ENCODE measurements around the gene YJEFN3.

Gene YJEFN3

DNA sequence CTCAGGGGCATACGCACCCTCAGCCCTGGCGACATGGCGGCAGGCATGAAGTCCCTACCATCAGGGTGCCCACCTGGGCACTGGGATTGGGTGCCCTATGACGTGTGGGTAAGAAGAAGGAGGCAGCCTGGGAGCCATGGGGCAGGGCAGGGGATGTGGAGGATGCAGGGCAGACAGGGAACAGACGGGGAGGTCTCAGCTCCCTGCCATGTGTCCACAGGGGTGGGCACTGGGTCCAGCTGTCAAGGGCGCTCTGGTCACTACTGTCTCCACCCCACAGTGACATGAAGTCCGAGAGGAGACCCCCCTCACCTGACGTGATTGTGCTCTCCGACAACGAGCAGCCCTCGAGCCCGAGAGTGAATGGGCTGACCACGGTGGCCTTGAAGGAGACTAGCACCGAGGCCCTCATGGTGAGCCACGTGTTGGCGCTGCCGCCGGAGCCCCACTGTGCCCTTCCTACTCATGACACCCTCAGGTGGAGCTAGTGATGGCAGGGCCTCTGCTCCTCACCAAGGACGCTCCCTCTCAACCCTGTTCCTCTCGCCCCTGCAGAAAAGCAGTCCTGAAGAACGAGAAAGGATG lies 36.6 kb upstream of the YJEFN3 start:
- Histone ChIP-seq H3K36me3 (ENCODE audit: control insufficient read depth, low read length) (peaks cover 61% of the 10 kb centered on the region), H4K20me1 (ENCODE audit: control insufficient read depth, insufficient read depth, low read depth, low read length) (peaks cover 8% of the 10 kb centered on the region; the same call in 1 of the 2 replicates), H3K27ac (ENCODE audit: low read depth, low read length) (no peak overlapping the region), H3K4me2 (ENCODE audit: low read length) (no peak overlapping the region), H3K4me1 (ENCODE audit: control insufficient read depth, low read length) (peaks cover 36% of the 10 kb centered on the region), H3K9me2 (replicated peaks; ENCODE audit: control insufficient read depth, low read length) (no peaks in the 10 kb centered on the region), H3K79me2 (ENCODE audit: control insufficient read depth, low read length) (peaks cover 75% of the 10 kb centered on the region), H3F3A (ENCODE audit: control insufficient read depth, insufficient read depth) (peaks cover 18% of the 10 kb centered on the region), H3K4me3 (ENCODE audit: low read length) (no peak overlapping the region), H3K9me3 (ENCODE audit: control insufficient read depth, insufficient read depth, low read length) (no peaks in the 10 kb centered on the region), H3K27me3 (ENCODE audit: control insufficient read depth, low read length) (no peaks in the 10 kb centered on the region)
- TF ChIP-seq EZH2phosphoT487 (IDR thresholded peaks at IDR 0.05; ENCODE audit: borderline replicate concordance, low read length): no peak
- TF ChIP-seq, protein P1, sequence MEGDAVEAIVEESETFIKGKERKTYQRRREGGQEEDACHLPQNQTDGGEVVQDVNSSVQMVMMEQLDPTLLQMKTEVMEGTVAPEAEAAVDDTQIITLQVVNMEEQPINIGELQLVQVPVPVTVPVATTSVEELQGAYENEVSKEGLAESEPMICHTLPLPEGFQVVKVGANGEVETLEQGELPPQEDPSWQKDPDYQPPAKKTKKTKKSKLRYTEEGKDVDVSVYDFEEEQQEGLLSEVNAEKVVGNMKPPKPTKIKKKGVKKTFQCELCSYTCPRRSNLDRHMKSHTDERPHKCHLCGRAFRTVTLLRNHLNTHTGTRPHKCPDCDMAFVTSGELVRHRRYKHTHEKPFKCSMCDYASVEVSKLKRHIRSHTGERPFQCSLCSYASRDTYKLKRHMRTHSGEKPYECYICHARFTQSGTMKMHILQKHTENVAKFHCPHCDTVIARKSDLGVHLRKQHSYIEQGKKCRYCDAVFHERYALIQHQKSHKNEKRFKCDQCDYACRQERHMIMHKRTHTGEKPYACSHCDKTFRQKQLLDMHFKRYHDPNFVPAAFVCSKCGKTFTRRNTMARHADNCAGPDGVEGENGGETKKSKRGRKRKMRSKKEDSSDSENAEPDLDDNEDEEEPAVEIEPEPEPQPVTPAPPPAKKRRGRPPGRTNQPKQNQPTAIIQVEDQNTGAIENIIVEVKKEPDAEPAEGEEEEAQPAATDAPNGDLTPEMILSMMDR (IDR thresholded peaks at IDR 0.05; ENCODE audit: low read depth, low read length, poor library complexity, severe bottlenecking): no peak

DNA sequence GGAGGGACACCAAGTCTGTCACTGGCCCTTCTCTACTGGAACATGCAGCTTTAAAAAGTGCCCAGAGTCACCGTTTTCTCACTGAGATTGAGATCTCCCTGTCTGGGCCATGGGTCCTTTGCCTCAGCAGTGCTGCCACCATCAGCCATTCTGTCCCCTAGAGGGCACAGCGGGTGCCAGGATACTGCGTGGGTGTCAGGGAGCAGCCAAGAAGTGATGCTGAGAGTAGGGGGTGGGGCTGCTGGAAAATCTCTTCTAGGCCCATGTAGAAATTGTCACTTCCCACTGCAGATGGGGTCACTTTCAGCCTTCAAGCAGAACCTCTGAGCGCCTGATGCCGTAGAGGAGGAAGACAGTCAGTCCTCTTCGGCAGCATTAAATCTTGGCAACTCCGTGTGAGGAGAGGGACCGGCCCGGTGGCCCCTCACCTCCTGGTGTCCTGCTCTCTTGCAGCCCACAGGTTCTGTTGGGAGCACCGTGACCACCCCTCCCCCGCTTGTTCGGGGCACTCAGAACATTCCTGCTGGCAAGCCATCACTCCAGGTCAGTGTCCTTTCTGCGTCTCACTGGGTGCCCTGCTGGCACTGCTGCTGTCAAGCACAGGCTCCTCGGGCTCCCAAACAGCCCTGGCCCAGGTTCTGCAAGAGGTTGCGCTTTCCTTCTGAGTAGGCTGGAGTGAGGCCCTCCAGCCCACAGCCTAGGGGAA lies 34.7 kb upstream of the YJEFN3 start:
- no peaks in the 10 kb centered on the region for H3K9me2 ChIP-seq (replicated peaks; ENCODE audit: control insufficient read depth, low read length)

GRCh38 chr19:19495614-19496603 lies 32.8 kb upstream of the YJEFN3 start:
- no peaks in the 10 kb centered on the region for H3K9me2 ChIP-seq (replicated peaks; ENCODE audit: control insufficient read depth, low read length)
- H3K4me1 ChIP-seq (ENCODE audit: control insufficient read depth, low read length): no peaks in the 10 kb centered on the region
- H3K9me3 ChIP-seq (ENCODE audit: control insufficient read depth, insufficient read depth, low read length): no peaks in the 10 kb centered on the region
- no peaks in the 10 kb centered on the region for H3K27me3 ChIP-seq (ENCODE audit: control insufficient read depth, low read length)
- H4K20me1 ChIP-seq (ENCODE audit: control insufficient read depth, insufficient read depth, low read depth, low read length): peaks cover 3% of the 10 kb centered on the region; the same call in 1 of the 2 replicates
- TF ChIP-seq, protein P1 (IDR thresholded peaks at IDR 0.05; ENCODE audit: low read depth, low read length, poor library complexity, severe bottlenecking): no peak
- TF ChIP-seq EZH2phosphoT487 (IDR thresholded peaks at IDR 0.05; ENCODE audit: borderline replicate concordance, low read length): no peak
- peaks cover 42% of the 10 kb centered on the region for H3K79me2 ChIP-seq (ENCODE audit: control insufficient read depth, low read length)
- H3K27ac ChIP-seq (ENCODE audit: low read depth, low read length): no peak overlapping the region
- peaks cover 94% of the 10 kb centered on the region for H3K36me3 ChIP-seq (ENCODE audit: control insufficient read depth, low read length)
- H3K4me3 ChIP-seq (ENCODE audit: low read length): no peak overlapping the region
- no peak overlapping the region for H3K4me2 ChIP-seq (ENCODE audit: low read length)
- H3F3A ChIP-seq (ENCODE audit: control insufficient read depth, insufficient read depth): no peaks in the 10 kb centered on the region

More for the DNA sequence above, 34.7 kb upstream of the YJEFN3 start:
- peaks cover 59% of the 10 kb centered on the region for H3K79me2 ChIP-seq (ENCODE audit: control insufficient read depth, low read length)
- no peak overlapping the region for H3K4me2 ChIP-seq (ENCODE audit: low read length)
- no peak for TF ChIP-seq EZH2phosphoT487 (IDR thresholded peaks at IDR 0.05; ENCODE audit: borderline replicate concordance, low read length)
- TF ChIP-seq, protein P1 (IDR thresholded peaks at IDR 0.05; ENCODE audit: low read depth, low read length, poor library complexity, severe bottlenecking): no peak
- H3K36me3 ChIP-seq (ENCODE audit: control insufficient read depth, low read length): peaks cover 80% of the 10 kb centered on the region
- peaks cover 10% of the 10 kb centered on the region for H3F3A ChIP-seq (ENCODE audit: control insufficient read depth, insufficient read depth)
- H3K4me1 ChIP-seq (ENCODE audit: control insufficient read depth, low read length): peaks cover 18% of the 10 kb centered on the region
- H3K27ac ChIP-seq (ENCODE audit: low read depth, low read length): no peak overlapping the region
- no peaks in the 10 kb centered on the region for H3K27me3 ChIP-seq (ENCODE audit: control insufficient read depth, low read length)
- no peak overlapping the region for H3K4me3 ChIP-seq (ENCODE audit: low read length)
- peaks cover 8% of the 10 kb centered on the region; the same call in 1 of the 2 replicates for H4K20me1 ChIP-seq (ENCODE audit: control insufficient read depth, insufficient read depth, low read depth, low read length)
- no peaks in the 10 kb centered on the region for H3K9me3 ChIP-seq (ENCODE audit: control insufficient read depth, insufficient read depth, low read length)
